RPMI8226 (cell line): ENCODE results near the gene ATP13A3.

Experiments used
- DNase-seq: peaks from one replicate; pipeline ENCODE4 v3.0.0-alpha.2; 2015

The ATP13A3 gene

DNA sequence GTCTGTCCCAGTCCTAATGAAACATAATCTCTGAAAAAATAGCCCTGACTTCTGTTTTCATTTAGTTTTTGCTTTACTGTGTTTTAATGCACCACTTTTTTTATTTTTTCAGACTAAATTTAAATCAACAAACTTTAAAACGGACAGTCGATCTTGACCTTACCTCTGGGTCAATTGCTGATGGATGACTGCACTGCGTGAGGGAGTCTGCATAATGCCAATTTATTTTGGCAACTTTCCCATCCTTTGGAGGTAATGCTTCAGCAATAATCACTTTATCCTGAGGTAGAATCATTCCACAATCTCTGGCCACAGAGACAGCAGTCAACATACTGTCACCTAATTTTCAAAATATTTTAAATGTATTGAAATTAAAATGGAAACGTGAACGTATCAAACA, 55.2 kb downstream of the ATP13A3 start:
- no peak for DNase-seq

DNA sequence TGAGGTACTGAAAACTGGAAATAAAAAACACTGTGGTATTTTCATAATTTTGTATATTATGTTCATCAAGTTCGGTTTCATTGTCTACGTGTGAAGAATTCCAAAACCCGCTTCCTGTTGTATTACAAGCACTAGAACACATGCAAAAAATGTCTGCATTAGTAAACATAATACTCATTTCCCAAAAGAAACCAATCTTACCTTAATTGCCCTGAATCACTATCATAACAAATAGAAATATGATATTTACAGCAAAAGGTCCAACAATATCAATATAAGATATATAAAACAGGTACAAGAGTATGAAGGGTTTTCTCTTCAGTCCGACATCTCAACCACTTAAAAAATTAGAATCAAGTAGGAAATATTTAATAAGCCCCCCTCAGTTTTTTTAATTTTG, 61.4 kb downstream of the ATP13A3 start:
- no peak for DNase-seq

DNA sequence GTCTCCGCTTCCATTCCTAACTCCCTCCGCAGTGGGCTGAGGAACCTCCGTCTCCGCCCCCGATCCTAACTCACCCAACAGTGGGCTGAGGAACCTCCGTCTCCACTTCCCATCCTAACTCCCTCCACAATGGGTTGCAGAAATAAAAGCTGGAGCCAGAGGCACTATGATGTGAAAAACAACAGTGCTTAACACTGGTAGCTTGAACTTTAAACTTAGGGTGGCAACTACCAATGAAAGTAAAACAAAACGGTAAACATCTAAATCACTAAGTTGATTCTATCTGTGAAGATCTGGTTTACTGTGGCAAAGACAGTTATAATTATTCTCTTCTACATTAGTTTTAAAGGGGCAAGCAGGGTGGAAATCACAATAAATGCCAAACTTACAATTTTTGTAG, 61.8 kb downstream of the ATP13A3 start:
- no peak for DNase-seq

DNA sequence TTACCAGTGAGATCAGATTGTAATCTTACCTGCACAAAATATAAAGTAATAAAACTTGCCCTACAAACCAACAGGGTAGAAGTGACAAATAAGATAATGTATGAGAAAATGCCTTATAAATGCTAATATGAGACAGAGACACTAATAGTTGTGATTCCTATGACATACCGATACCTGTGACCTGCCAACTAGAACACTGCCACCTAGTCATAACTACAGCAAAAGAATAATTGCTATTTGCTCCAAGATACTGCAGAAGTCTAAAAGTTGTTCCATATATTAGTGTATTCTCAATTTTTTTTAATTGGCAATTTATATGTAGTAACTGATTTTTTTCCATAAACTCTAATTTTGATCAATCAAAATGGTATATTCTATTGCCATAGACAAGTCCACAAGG, 62.4 kb downstream of the ATP13A3 start:
- no peak for DNase-seq

DNA sequence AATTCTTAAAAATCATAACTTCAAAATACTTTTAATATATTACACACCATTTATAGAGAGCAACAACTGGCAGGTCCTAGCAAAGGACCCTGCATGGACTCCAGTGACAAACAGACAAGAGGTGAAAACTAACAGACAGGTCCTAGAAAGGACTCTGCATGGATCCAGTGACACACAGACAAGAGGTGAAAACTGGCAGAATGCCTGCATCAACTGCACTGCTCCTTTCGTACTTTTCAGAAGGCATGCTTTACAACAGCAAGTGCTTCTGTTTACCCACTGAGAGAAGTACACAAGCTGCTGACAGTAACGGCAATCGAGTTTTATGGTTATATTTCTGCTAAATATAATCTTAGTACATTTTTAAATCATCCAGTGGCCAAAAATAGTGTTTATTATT, 63.5 kb downstream of the ATP13A3 start:
- DNase-seq: no peak

DNA sequence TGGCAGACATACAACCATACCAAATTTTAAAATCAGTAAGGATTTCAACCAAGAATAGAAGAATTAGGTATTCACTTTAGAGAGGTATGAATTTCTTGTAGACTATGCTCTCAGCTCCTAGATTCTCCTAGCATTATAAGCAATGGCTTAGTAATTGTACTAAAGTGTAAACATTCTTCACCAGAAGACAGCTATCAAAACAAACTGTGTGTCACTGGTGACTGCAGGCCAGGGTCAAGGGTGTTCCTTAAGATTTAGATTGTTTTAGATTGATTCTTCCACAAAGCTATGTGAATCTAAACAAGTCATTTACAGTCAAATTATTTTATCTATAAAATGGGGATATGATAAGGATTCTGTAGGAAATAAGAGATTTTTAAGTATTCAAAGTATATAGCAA, 64.6 kb downstream of the ATP13A3 start:
- no peak for DNase-seq

DNA sequence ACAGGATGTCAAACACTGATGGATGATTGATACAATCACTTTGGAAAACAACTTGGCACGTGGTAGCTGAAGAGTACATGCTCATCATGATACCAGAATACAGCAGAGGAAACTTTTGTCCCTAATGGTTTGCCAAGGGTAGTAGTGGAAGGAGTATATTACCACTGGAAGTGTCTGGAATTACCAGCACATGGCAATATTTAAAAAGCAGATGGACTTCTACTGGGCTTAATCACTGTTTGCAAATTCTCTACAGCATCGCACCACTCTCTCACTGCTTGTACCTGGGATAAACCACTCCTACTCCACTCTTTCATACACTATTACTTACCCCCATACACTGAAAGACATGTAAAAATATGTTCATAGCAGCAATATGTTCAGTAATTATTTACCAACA, 68.1 kb downstream of the ATP13A3 start:
- no peak for DNase-seq

DNA sequence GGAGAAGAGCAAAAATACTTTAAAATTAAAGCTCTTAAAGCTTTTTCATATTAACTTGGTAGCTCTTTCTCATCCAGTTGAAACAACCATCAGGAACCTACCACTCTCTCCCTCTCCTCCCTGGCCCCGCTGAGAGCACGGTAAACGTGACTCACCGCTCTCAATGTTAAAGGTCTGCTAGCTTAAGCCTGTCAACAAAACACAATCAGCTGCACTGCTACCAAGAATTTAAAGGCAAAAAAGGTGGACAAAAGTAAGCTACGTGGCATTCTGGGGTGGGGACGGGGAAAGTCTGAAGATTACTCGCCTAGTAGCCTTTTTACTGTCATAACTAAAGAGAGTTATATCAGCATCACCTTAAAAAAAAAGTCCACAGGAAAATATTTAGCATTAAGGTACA, 79.4 kb downstream of the ATP13A3 start:
- DNase-seq: no peak

DNA sequence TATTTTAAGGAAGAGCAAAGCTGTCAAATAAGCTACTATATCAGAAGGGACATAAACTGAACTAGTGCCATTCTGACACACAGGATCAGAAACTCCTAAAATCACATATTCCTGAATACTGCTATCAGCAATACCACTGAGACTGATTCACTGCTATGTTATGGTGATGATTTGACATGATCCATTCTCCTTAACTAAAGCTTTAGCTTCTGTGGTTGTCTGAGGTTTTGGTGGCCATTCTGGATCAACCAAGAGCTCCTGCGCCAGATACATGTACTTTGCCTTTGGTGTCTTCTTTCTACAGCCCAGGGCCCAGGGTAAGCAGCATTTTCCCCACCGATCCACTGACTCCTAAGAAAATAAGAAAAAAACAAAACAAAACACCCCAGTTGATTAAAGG, 81.0 kb downstream of the ATP13A3 start:
- no peak for DNase-seq

DNA sequence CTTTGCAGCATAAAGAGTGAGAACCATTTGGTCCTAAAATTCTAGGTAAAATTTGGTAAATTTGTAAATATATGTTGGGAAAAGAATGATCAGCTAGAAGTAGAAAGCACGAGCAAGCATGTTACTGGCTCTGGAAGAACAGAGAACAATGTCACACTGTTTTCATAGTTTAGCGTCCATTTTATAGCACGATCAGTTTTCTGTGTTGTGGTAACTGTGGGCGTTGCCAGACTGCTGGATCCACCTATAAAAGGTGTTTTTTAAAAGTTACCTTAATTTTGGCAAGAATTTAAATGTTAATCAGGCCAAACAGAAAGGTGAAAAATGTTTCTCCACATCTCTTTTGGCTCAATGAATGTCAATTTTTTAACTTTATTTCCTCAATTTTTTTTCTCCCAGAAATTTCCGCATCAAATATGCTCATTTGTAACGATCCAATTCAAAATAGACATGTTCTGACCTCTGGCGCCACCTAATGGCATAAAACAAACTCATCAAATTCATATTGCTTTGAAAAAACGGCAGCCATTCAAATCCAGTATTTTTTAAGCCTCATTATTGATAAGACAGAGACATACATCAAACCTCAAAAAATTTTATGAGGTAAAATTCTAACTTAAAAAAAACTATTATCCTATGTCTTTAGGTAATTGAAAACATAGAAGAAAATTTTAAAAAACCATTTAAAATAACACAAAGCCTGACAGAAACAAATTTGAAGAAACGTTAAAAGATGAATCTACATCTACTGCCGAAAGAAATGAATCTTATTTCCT, 82.2 kb downstream of the ATP13A3 start:
- peak; percentile 47 for DNase-seq

DNA sequence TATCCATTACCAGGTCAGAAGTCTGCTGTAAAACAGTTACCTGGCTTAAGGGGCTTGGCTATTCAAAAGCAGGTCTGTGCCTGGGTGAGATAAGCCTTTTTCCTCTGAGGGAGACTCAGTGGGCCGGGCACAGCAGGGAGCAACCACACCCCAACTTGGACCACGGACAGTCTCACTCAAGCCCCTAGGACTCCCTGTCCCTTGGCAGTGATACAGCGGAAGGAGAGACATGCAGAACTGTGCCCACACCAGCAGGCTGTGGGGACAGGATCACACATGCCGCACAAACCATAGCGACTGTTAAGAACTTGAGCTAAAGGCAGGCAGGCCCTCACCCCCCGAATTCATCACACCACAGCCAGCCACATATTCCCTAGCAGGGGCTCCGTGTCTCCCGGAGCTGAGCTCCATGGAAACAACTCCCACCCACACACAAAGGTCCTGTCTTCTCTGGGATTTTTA, 84.9 kb downstream of the ATP13A3 start:
- DNase-seq: no peak

DNA sequence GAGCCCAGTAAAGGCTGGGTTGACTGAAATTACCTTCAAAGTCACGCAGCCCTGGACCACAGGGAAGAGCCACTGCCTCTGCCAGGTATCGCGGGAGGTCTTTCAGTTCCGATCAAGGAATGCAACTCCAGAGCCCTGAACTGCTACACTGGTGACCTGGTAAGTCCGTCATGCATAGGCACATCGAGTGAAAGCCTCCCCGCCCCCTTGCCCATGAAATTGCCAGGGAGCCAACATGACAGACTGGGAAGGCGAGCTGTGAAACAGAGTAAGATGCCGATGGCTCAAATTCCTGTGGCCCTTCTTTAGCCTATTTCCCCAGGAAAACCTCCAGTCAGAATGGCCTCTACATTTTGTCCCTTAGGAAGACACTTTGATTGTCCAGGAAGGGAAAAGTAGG, 85.5 kb downstream of the ATP13A3 start:
- DNase-seq: no peak

DNA sequence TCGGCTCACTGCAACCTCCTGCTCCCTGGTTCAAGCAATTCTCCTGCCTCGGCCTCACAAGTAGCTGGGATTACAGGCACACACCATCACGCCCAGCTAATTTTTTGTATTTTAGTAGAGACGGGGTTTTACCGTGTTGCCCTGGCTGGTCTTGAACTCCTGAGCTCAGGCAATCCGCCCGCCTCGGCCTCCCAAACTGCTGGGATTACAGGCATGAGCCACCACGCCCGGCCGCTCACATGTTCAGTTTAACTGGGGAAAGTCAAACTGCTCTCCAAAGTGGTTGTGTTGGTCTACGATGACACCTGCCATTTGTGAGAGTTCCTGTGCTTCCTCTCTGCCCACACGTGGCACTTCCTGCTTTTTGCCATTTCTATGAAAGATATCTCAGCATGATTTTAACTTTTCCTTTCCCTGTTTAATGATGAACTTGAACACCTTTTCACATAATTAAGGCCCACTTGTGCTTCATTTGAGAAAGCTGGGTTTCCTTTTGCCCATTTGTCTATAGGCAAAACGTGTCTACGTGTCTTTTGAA, 86.9 kb downstream of the ATP13A3 start:
- DNase-seq: no peak

DNA sequence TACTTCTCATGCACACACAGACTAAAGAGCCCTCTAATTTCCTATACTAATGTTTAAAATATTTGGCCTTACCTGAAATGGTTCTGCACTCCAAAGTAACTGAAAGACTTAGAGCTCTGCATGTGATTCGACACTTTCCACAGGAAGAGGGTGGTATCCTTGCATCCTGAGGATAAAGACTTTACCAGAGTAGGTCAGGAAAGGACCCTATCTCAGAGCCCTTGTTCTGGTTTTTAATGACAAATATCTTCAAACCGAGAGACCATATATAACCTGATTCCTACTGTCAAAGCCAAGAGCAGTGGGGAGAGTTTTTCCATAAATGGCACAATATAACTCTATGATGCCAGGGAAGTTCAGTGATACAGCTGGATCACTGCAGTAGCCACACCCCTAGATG, 87.6 kb downstream of the ATP13A3 start, which contains the start of gene GP5:
TSS of gene GP5 (minus strand) at position 101 of the 400 bp plus-strand sequence. CDS start 984 bp downstream, outside the sequence.
- DNase-seq: no peak

DNA sequence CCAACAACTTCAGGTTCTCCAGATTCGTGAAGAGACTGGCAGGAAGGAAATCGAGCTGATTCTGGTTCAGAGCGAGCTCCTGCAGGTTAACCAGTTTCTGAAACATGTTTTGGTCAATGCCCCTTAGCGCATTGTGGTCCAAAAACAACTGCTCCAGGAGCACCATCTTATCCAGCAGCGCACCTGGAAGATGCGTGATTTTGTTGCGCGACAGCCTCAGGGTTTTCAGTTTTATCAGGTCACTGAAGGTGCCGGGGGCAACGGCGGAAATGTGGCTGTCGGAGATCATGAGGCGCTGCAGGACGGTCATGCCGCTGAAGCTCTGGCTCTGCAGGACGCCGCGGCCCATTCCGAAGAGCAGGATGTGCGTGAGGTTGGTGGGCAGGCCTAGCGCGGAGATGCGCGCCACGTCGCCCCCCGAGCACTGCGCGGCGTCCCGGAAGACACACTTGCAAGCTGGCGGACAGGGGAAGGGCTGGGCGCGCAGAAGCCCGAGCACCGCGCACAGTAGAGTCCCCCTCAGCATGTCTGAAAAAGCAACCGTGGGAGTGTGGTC, 89.0 kb downstream of the ATP13A3 start:
- DNase-seq: no peak

DNA sequence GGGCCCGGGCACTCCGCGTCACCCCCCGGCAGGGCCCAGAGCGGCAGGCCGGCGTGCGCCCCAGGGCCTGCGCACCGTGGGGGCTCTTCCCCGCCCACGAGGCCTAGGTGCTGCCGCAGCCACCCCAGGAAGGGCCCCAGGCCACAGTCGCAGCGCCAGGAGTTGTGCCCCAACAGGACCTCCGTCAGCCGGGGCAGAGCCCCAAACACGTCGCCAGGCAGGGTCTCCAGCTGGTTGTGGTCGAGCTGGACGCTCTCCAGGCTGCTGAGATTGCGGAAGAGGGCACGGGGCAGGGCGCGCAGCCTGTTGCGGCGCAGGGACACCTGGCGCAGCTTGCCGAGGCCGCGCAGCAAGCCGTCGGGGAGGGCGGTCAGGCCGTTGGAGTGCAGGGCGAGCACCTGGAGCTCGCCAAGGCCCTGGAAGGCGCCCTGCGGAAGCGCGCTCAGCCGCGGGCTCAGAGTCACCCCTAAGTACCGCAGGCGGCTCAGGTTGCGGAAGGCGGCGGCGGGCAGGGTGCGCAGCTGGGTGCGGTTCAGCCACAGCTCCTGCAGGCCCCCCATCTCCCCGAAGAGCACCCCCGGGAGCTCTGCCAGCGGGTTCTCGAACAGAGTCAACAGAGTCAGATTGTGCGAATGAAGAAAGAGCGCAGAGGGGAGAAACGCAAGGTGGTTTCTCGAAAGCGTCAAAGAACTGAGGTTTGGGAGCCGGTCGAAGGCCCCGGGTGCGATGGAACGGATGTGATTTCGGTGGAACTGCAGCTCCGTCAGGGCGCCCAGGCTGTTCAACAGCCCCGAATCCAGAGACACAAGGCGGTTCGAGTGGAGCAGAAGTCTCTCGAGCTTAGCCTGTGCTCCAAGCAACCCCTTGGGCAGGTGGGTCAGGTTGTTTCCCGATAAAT, 89.7 kb downstream of the ATP13A3 start:
- DNase-seq: peak; percentile 93

DNA sequence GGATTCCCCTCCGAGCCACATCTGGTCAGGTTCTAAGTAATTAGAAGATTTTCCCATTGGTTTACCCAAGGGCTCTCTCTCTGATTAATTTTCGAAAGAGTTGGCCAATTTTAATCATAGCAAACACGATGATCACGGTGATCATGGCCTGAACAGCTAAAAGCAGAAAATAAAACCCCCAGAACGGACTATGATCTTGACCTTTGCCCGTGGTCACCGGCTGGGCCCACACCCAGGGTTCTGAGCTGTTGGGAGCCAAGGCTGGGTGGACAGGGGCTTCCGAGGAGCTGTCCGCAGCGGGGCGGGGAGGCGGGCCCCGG, 90.3 kb downstream of the ATP13A3 start:
- no peak for DNase-seq

DNA sequence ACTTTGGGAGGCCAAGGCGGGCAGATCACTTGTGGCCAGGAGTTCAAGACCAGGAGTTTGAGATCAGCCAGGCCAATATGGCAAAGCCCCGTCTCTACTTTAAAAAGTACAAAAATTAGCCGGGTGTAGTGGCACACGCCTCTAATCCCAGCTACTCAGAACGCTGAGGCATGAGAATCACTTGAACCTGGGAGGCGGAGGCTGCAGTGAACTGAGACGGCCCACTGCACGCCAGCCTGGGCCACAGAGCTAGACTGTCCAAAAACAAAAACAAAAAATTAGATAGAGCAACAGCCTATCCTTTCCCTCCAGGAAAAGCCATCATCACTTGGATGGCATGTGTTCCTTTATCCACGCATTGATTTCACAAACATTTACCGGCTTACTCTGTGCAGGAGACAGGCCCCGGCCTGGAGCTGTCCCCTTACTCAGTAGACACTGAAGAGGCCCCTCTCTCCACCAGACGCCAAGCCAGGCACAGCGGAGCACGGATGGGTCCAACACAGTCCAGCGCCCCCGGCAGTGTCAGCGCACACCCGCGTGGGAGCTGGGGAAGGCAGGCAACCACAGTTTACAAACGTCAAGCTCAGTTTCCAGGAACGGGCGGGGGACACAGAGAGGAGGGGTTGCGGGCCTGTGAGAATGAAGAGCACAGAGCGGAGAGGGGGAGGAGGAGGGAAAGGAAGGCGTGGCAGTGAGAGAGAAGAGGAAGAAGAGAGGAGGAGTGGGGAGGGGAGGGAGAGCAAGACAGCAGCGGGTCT, 90.8 kb downstream of the ATP13A3 start:
- no peak for DNase-seq

DNA sequence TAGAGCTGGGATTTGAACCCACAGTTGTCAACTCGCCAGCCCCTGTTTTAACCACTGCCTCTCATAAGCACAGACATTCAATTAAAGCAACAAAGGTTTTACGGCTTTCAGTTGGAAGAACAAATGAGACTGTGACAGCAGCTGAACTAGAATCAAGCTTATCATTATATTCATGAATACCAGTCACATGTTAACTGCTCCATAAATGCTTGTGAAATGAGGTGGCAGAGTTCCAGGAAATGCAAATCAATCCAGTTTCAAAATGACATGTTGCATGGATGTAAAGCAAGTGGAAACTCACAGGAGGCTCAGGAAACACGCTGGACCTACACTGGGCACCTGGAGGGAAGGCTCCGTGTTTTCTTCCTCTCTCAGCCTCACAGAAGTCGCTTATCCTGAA, 91.6 kb downstream of the ATP13A3 start:
- no peak for DNase-seq

DNA sequence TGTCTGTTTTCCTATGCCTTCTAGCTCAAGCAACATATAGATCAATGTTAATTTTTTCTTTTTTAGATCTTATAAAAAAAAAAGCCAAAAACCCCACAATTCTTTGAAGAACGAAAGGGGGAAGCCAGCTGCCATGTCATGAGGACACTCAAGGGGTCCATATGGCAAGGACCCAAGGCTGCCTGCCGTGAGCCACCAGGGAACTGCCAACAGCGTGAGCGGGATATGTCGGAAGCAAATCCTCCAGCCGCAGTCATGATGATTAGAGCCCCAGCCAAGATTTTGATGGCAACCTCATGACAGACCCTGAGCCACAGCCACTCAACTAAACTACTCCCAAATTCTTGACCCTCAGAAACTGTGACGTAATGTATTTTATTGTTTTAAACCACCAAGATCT, 94.2 kb downstream of the ATP13A3 start:
- no peak for DNase-seq

DNA sequence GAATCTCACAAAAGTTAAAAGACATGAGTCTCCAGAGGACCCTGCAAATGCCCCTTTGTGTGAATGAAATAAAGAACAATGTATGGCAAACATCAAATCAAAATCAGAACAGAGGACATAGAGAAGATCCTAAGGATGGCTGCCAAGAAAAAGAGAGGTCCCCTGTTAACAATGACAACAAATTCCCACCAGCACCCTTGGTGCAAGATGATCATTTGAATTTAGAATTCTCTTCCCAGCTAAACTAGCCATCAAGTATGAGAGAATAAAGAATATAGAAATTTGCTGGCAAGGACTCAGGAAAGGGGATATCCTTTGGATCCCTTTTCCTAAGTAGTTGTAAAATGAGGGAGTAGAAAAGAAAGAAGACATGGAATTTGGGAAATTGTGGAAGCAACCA, 96.0 kb downstream of the ATP13A3 start:
- no peak for DNase-seq

DNA sequence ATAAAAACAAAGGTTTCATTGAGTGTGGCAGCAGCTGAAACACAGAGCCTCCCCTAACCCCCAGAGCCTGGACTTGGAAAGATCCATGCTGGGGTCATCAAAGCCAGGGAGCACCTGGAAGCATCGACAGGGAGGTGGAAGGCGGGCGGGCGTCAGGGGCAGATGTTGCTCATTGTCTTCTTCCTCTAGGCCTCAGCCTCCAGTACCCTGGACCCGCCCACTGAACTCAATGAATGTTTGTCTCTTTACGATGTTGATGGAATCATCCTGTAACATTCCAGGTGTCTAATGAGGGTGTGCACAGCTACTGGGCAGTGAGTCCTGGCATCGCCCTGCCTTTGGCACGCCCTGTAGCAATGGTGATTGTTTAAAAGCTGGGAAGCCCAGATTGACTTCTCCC, 97.5 kb downstream of the ATP13A3 start:
- DNase-seq: no peak

DNA sequence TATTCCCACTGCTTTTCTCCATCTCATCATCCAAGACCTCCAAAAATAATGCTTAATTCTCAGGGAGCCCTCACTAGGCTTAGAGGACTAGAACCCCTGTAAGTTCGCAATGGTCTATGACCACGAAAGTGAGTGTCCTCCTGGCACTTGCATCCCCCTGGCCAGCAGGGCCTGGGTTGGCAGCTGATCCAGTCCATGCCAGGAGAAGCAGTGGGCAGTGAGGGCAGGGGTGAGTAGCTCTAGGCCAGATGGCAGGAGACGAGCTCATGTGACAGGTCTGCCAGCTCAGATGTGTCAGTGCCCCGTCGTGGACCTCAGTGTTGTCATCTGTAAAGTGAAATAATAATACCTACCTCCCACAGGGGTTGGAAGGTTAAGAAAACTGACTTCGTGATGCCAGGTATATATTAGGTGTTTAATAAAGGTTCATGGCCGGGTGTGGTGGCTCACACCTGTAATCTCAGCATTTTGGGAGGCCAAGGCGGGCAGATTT, 98.8 kb downstream of the ATP13A3 start:
- DNase-seq: no peak
